K562 (cell line): ENCODE measurements around the gene CCDC71L. TPM values are rescaled to one million over a fixed set of nuclear protein-coding genes. Genes with fewer than 3 reads are reported as not detected.

ENCODE experiments used
- ATAC-seq: fragments of 200-7000 bp; cut with Tn5 transposase; 3 replicates; pipeline ENCODE4 v1.9.1; 2020; ENCODE audit warnings: moderate library complexity
- BruUV-seq: library from RNA; stranded (reverse); fragments of 400-500 nt; replicated peaks from 2 replicates; lab custom pipeline; 2021; lab: Mats Ljungman, UMichigan
- CTCF ChIA-PET: fragments of 300-600 bp; formaldehyde crosslinking; extraction: SDS; loops from one replicate; lab custom pipeline; 2021; ENCODE audit warnings: low intra/inter-chr PET ratio; lab: Yijun Ruan, JAX
- POLR2A ChIA-PET: fragments of 300-600, 350-650 bp; sonication (Branson Sonifier 250); formaldehyde crosslinking; extraction: SDS; loops from one replicate; lab custom pipeline; 2021; ENCODE audit warnings: antibody characterized with exemption, inconsistent platforms; lab: Yijun Ruan, JAX
- DNase-seq, 4 experiments: peaks; one replicate each; pipeline versions ENCODE4 v3.0.0 to v3.0.0-alpha.2; 2011 to 2018; ENCODE audit warnings: low spot score in 3 of 4, mixed read lengths in 3 of 4; ENCODE audit errors: extremely low read depth in 1 of 4
- FAIRE-seq: peaks from 2 replicates; lab custom pipeline; 2011; peaks lifted over from hg19 to GRCh38; lab: Jason Lieb, UNC
- H2AFZ ChIP-seq: 2 replicates; pipeline ENCODE4 v1.6.0; 2011; ENCODE audit warnings: low read depth, low read length, control low read depth, inconsistent platforms
- H3K27ac ChIP-seq: fragments of 200-600 bp; 3 replicates; pipeline ENCODE4 v1.8.0; 2011; ENCODE audit warnings: low read depth, mild to moderate bottlenecking, control low read depth, inconsistent platforms, low read length, moderate library complexity, mixed read lengths; ENCODE audit errors: extremely low read depth
- H3K27me3 ChIP-seq, 2 experiments: fragments of 300-600 bp in 1 of 2; 2 replicates in 1 of 2; 3 replicates in 1 of 2; pipeline versions ENCODE4 v1.6.0 to v1.8.0; 2011; ENCODE audit warnings: inconsistent platforms in 2 of 2, low read length in 2 of 2, mild to moderate bottlenecking in 1 of 2, mixed read lengths in 1 of 2, moderate library complexity in 1 of 2; ENCODE audit not compliant: control insufficient read depth in 2 of 2, insufficient read depth in 2 of 2
- H3K36me3 ChIP-seq: fragments of 300-600 bp; 3 replicates; pipeline ENCODE4 v1.8.0; 2011; ENCODE audit warnings: mild to moderate bottlenecking, low read length, inconsistent platforms; ENCODE audit not compliant: control insufficient read depth, insufficient read depth
- H3K4me1 ChIP-seq, 2 experiments: fragments of 200-600 bp in 1 of 2; replicated peaks in 1 of 2; 2 replicates in 1 of 2; 3 replicates in 1 of 2; pipeline versions ENCODE4 v1.5.1 to v1.8.0; 2011; ENCODE audit warnings: inconsistent platforms in 2 of 2, low read length in 2 of 2, mild to moderate bottlenecking in 1 of 2, mixed read lengths in 1 of 2, moderate library complexity in 1 of 2; ENCODE audit not compliant: control insufficient read depth in 2 of 2, insufficient read depth in 2 of 2
- H3K4me2 ChIP-seq: 2 replicates; pipeline ENCODE4 v1.6.1; 2011; ENCODE audit warnings: low read length, control low read depth, inconsistent platforms, mixed read lengths; ENCODE audit not compliant: insufficient read depth
- H3K4me3 ChIP-seq: fragments of 200-600 bp; sonication (generic), shearing (Covaris generic); 2 replicates; pipeline ENCODE4 v1.5.1; 2016; ENCODE audit warnings: control low read depth, inconsistent platforms
- H3K79me2 ChIP-seq: fragments of 200-600 bp; 3 replicates; pipeline ENCODE4 v1.8.0; 2011; ENCODE audit warnings: low read length, inconsistent platforms; ENCODE audit not compliant: control insufficient read depth, insufficient read depth
- H3K9ac ChIP-seq, 2 experiments: 2 replicates each; pipeline versions ENCODE4 v1.6.0 to v1.6.1; 2011; ENCODE audit warnings: low read depth in 2 of 2, low read length in 2 of 2, control low read depth in 1 of 2, inconsistent platforms in 1 of 2, mild to moderate bottlenecking in 1 of 2, mixed read lengths in 1 of 2; ENCODE audit not compliant: insufficient read depth in 1 of 2
- H3K9me1 ChIP-seq: one replicate; pipeline ENCODE4 v1.6.0; 2011; ENCODE audit warnings: inconsistent platforms, mild to moderate bottlenecking, low read length, moderate library complexity; ENCODE audit not compliant: control insufficient read depth, insufficient read depth
- H3K9me3 ChIP-seq: replicated peaks from 2 replicates; pipeline ENCODE4 v1.5.1; 2011; ENCODE audit warnings: low read depth, low read length, inconsistent platforms; ENCODE audit not compliant: control insufficient read depth, insufficient read depth
- H4K20me1 ChIP-seq: replicated peaks from 2 replicates; pipeline ENCODE4 v1.6.1; 2011; ENCODE audit warnings: low read length, inconsistent platforms, mixed read lengths; ENCODE audit not compliant: control insufficient read depth, insufficient read depth
- BRF2 ChIP-seq: IDR thresholded peaks from 3 replicates; pipeline ENCODE4 v1.6.1; 2011; ENCODE audit warnings: borderline replicate concordance, mild to moderate bottlenecking; ENCODE audit not compliant: insufficient read length, insufficient read depth
- MCM3 ChIP-seq: fragments of 450-650 bp; IDR thresholded peaks from 2 replicates; pipeline ENCODE4 v1.6.1; 2016
- MEF2A ChIP-seq: IDR thresholded peaks from 2 replicates; pipeline ENCODE4 v1.6.1; 2011; ENCODE audit warnings: low read depth, mild to moderate bottlenecking, low read length, moderate library complexity; ENCODE audit not compliant: control insufficient read depth
- NBN ChIP-seq: fragments of 450-650 bp; IDR thresholded peaks from 2 replicates; pipeline ENCODE4 v1.6.1; 2016; ENCODE audit warnings: low read depth, mild to moderate bottlenecking
- POLR2B ChIP-seq: fragments of 450-650 bp; IDR thresholded peaks from 2 replicates; pipeline ENCODE4 v1.6.1; 2018; ENCODE audit warnings: low read depth; ENCODE audit not compliant: partially characterized antibody
- SP2 ChIP-seq: IDR thresholded peaks from 2 replicates; pipeline ENCODE4 v1.6.1; 2011; ENCODE audit warnings: mild to moderate bottlenecking, low read depth, low read length, moderate library complexity; ENCODE audit not compliant: poor library complexity, severe bottlenecking; ENCODE audit errors: extremely low read depth
- STAT6 ChIP-seq: sonication (generic); formaldehyde crosslinking; IDR thresholded peaks from 2 replicates; pipeline ENCODE4 v1.8.1; 2023; ENCODE audit warnings: mild to moderate bottlenecking, missing genetic modification reagents
- ZNF589 ChIP-seq: fragments of 200-800 bp; sonication (Bioruptor generic); IDR thresholded peaks from 2 replicates; pipeline ENCODE4 v1.6.1; 2016; ENCODE audit warnings: low read depth, missing genetic modification characterization, missing compliant biosample characterization
- WGBS: fragments of 100-300 bp; shearing (Covaris generic); methylation state at CpG from one replicate; pipeline ENCODE4 v1.1.6; 2016; ENCODE audit warnings: low coverage, mixed read lengths; ENCODE audit not compliant: insufficient coverage; ENCODE audit errors: missing lambda C conversion rate; 5-methylcytosine and 5-hydroxymethylcytosine counted together
- in situ Hi-C: fragments of 300-500 bp; cut with MboI; formaldehyde crosslinking; loops from 4 replicates; pipeline ENCODE4 v1.15.0; 2018; ENCODE audit warnings: inconsistent platforms, mixed read lengths
- intact Hi-C: fragments of 100-400 bp; cut with micrococcal nuclease; formaldehyde crosslinking; loops from 2 replicates; pipeline ENCODE4 v1.14.2; 2022
- polyA plus RNA-seq, 8 experiments: library from polyadenylated mRNA; depleted of rRNA in 4 of 8; stranded (reverse) in 5 of 8; unstranded in 3 of 8; fragments of >200 nt; fragmentation: Nextera tagmentation in 2 of 8; fragmentation: Illumina TruSeq in 1 of 8; extraction: Ambion mirVana in 2 of 8; extraction: Trizol in 1 of 8; gene quantifications; 2 replicates each; pipeline versions ENCODE4 v1.2.1 to v1.2.3, GENCODE V29; 2011 to 2014; ENCODE audit warnings: inconsistent platforms in 1 of 8, missing spikeins in 1 of 8
- total RNA-seq, 7 experiments: library from RNA; depleted of rRNA in 6 of 7; stranded (reverse); fragments of >200 nt in 6 of 7; fragmentation: Illumina TruSeq in 2 of 7; extraction: Trizol in 2 of 7; gene quantifications; 2 replicates each; pipeline versions ENCODE4 v1.2.1 to v1.2.3, GENCODE V29; 2011 to 2021; ENCODE audit warnings: low replicate concordance in 1 of 7
- TF ChIP-seq, protein P1 (sequence below): sonication (generic); formaldehyde crosslinking; IDR thresholded peaks from 2 replicates; pipeline ENCODE4 v1.8.0; 2023; ENCODE audit warnings: missing genetic modification reagents, mild to moderate bottlenecking, borderline replicate concordance

CCDC71L gene
- total and polyA plus RNA-seq, 9 of the 15 experiments (the other 6 are each of a cell fraction or from before 2014, with no cell fraction given), result 5.7 to 108 (median 25.4) TPM

GRCh38 chr7:106658316-106659165 lies 2.4 kb downstream of the CCDC71L start:
- no TSS peak for BruUV-seq
- DNase-seq, result peak in 1 of 4 experiments; percentile 37
- peaks cover 6% of the 10 kb centered on the region; the same call in 1 of the 3 replicates for H3K36me3 ChIP-seq
- in situ Hi-C loops, result loop anchor here (5.0 to 10.0 kb wide), 3 partner anchors 94 to 481 kb away; no protein-coding TSS in a partner anchor
- CTCF ChIA-PET, result interaction anchor here (0.6 to 7.2 kb wide), 6 partner anchors 22 to 492 kb away, joined by 3 to 115 read pairs (median 6); no protein-coding TSS in a partner anchor
- peak overlapping the region; percentile 92 for H3K27ac ChIP-seq
- ATAC-seq, result peak; percentile 3; the same call in 1 of the 3 replicates
- H3K4me1 ChIP-seq, result peaks cover 11 to 41% of the 10 kb centered on the region in 2 experiments; a peak in 4 of 5 replicates
- H3K9ac ChIP-seq, result peak overlapping the region; percentile 5 to 86; a peak in 3 of 4 replicates
- no peaks in the 10 kb centered on the region for H3K9me3 ChIP-seq
- POLR2A ChIA-PET, result interaction anchor here (0.6 to 5.4 kb wide), 30 partner anchors 9 to 527 kb away, joined by 3 to 37 read pairs (median 4); partner anchors contain the start of gene NAMPT
- no peaks in the 10 kb centered on the region for H3K9me1 ChIP-seq
- H3K27me3 ChIP-seq, result no peaks in the 10 kb centered on the region
- H3K4me3 ChIP-seq, result peak overlapping the region; percentile 73
- WGBS, result 1% methylated on average over 6 of the region's 6 CpGs
- H3K4me2 ChIP-seq, result peak overlapping the region; percentile 92
- H3K79me2 ChIP-seq, result peaks cover 53% of the 10 kb centered on the region
- no peak for FAIRE-seq
- no peaks in the 10 kb centered on the region for H4K20me1 ChIP-seq
- no peak overlapping the region for H2AFZ ChIP-seq
- intact Hi-C loops, result loop anchor here (2.0 to 5.0 kb wide), 3 partner anchors 60 to 349 kb away; no protein-coding TSS in a partner anchor
- TF ChIP-seq POLR2B, result peak; percentile 48
- peak; percentile 17; the same call in 1 of the 2 replicates for TF ChIP-seq NBN
- 0 out of 2 replicates have a peak, but pooled peaks have one; percentile 25 for TF ChIP-seq ZNF589
- TF ChIP-seq BRF2, result no peak
- no peak for TF ChIP-seq MEF2A
- no peak for TF ChIP-seq MCM3
- no peak for TF ChIP-seq SP2
- no peak for TF ChIP-seq STAT6 (CRISPR knock-in tag)
- TF ChIP-seq, protein P1, sequence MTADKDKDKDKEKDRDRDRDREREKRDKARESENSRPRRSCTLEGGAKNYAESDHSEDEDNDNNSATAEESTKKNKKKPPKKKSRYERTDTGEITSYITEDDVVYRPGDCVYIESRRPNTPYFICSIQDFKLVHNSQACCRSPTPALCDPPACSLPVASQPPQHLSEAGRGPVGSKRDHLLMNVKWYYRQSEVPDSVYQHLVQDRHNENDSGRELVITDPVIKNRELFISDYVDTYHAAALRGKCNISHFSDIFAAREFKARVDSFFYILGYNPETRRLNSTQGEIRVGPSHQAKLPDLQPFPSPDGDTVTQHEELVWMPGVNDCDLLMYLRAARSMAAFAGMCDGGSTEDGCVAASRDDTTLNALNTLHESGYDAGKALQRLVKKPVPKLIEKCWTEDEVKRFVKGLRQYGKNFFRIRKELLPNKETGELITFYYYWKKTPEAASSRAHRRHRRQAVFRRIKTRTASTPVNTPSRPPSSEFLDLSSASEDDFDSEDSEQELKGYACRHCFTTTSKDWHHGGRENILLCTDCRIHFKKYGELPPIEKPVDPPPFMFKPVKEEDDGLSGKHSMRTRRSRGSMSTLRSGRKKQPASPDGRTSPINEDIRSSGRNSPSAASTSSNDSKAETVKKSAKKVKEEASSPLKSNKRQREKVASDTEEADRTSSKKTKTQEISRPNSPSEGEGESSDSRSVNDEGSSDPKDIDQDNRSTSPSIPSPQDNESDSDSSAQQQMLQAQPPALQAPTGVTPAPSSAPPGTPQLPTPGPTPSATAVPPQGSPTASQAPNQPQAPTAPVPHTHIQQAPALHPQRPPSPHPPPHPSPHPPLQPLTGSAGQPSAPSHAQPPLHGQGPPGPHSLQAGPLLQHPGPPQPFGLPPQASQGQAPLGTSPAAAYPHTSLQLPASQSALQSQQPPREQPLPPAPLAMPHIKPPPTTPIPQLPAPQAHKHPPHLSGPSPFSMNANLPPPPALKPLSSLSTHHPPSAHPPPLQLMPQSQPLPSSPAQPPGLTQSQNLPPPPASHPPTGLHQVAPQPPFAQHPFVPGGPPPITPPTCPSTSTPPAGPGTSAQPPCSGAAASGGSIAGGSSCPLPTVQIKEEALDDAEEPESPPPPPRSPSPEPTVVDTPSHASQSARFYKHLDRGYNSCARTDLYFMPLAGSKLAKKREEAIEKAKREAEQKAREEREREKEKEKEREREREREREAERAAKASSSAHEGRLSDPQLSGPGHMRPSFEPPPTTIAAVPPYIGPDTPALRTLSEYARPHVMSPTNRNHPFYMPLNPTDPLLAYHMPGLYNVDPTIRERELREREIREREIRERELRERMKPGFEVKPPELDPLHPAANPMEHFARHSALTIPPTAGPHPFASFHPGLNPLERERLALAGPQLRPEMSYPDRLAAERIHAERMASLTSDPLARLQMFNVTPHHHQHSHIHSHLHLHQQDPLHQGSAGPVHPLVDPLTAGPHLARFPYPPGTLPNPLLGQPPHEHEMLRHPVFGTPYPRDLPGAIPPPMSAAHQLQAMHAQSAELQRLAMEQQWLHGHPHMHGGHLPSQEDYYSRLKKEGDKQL (CRISPR knock-in tag), result no peak
